ENCODE data around the gene CLK1.

Gene CLK1

DNA sequence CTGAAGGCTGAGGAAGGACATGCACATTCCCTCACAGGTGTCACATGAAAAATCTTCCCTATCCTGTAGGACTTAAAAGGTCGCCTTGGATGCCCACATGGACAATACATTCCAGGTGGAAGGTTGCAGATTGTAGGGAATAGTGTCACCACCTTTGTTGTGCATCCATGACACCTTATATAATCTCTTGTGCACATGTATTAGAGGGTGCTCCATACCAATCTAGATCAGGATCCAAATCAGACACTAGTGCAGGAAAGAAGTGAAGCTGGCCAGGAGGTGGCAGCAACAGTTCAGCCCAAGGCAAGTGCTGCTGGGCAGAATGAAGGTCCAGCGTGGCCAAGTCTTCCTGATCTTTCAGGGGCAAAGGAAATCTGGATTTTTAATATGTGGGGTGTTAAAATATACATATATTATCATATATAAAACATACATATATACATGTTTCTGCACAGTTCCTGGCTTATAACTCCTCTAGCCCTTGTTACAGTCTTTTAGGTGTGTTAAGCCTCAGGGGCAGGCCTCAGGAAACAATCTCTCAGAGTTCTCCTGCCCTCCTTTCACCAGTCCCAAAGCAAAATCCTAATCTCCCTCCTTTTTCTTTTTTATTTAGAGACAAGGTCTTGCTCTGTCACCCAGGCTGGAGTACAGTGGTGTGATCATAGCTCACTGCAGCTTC is 41.3 kb upstream of the CLK1 start:
- Histone ChIP-seq H3K9me3 (ENCODE audit: insufficient read depth, low read length) (no peaks in the 10 kb centered on the region), H3K79me2 (ENCODE audit: insufficient read depth, low read length) (no peaks in the 10 kb centered on the region), H3K4me2 (ENCODE audit: low read depth, low read length, poor library complexity, severe bottlenecking) (no peak overlapping the region), H2AFZ (ENCODE audit: low read depth, low read length, severe bottlenecking) (no peak overlapping the region), H3K27ac (ENCODE audit: low read depth, low read length) (no peak overlapping the region), H3K9me2 (replicated peaks; ENCODE audit: insufficient read depth, low read length) (no peaks in the 10 kb centered on the region), H3K36me3 (ENCODE audit: low read length) (peaks cover 34% of the 10 kb centered on the region), H3K9ac (ENCODE audit: low read length) (no peak overlapping the region), H4K20me1 (ENCODE audit: low read depth, low read length) (no peaks in the 10 kb centered on the region), H3K27me3 (ENCODE audit: low read length) (no peaks in the 10 kb centered on the region), H3F3A (ENCODE audit: insufficient read depth) (peaks cover 21% of the 10 kb centered on the region), H3K4me3 (ENCODE audit: insufficient read depth, low read length, poor library complexity, severe bottlenecking) (no peak overlapping the region)
- TF ChIP-seq, protein P1, sequence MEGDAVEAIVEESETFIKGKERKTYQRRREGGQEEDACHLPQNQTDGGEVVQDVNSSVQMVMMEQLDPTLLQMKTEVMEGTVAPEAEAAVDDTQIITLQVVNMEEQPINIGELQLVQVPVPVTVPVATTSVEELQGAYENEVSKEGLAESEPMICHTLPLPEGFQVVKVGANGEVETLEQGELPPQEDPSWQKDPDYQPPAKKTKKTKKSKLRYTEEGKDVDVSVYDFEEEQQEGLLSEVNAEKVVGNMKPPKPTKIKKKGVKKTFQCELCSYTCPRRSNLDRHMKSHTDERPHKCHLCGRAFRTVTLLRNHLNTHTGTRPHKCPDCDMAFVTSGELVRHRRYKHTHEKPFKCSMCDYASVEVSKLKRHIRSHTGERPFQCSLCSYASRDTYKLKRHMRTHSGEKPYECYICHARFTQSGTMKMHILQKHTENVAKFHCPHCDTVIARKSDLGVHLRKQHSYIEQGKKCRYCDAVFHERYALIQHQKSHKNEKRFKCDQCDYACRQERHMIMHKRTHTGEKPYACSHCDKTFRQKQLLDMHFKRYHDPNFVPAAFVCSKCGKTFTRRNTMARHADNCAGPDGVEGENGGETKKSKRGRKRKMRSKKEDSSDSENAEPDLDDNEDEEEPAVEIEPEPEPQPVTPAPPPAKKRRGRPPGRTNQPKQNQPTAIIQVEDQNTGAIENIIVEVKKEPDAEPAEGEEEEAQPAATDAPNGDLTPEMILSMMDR (IDR thresholded peaks at IDR 0.05; ENCODE audit: insufficient read depth, low read length, poor library complexity, severe bottlenecking): peak; percentile 71
- TF ChIP-seq EZH2phosphoT487 (conservative IDR thresholded peaks at IDR 0.05; ENCODE audit: low read length): no peak

DNA sequence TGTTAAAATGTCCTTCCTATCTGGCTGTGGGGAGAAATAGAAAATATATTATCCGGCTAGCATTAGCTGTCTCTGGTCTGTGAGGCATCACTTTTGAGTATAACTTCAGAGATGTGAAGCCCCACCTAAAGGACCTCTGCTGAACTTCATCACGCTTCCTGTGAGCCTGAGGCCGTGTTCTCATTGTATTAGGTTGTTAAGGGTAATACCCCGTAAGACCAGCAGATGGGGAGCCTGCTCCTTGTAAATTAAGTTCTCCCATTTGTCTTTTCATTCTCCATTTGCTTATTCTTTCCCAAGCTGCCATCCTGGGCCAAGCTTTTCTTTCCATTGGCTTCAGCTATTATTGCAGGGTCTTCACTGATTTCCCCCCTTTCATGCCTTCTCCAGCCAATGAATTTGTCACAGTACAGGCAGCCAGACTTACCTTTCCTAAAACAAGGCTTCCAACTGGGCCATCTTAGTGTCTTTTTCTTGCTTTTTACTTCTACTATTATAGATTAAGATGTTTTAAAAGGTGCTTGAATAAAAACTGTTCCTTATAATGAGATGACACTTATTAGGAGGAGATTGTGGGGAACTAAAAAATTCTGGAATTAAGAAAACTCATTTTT is 37.1 kb upstream of the CLK1 start:
- Histone ChIP-seq H2AFZ (ENCODE audit: low read depth, low read length, severe bottlenecking) (no peak overlapping the region), H4K20me1 (ENCODE audit: low read depth, low read length) (no peaks in the 10 kb centered on the region), H3F3A (ENCODE audit: insufficient read depth) (peaks cover 15% of the 10 kb centered on the region), H3K27ac (ENCODE audit: low read depth, low read length) (no peak overlapping the region), H3K27me3 (ENCODE audit: low read length) (no peaks in the 10 kb centered on the region), H3K9me2 (replicated peaks; ENCODE audit: insufficient read depth, low read length) (no peaks in the 10 kb centered on the region), H3K4me3 (ENCODE audit: insufficient read depth, low read length, poor library complexity, severe bottlenecking) (no peak overlapping the region), H3K9me3 (ENCODE audit: insufficient read depth, low read length) (no peaks in the 10 kb centered on the region), H3K36me3 (ENCODE audit: low read length) (peaks cover 30% of the 10 kb centered on the region; the same call in 1 of the 2 replicates), H3K4me2 (ENCODE audit: low read depth, low read length, poor library complexity, severe bottlenecking) (no peak overlapping the region), H3K9ac (ENCODE audit: low read length) (no peak overlapping the region), H3K79me2 (ENCODE audit: insufficient read depth, low read length) (no peaks in the 10 kb centered on the region)
- TF ChIP-seq EZH2phosphoT487 (conservative IDR thresholded peaks at IDR 0.05; ENCODE audit: low read length): no peak
- TF ChIP-seq, protein P1 (IDR thresholded peaks at IDR 0.05; ENCODE audit: insufficient read depth, low read length, poor library complexity, severe bottlenecking): peak; percentile 74

DNA sequence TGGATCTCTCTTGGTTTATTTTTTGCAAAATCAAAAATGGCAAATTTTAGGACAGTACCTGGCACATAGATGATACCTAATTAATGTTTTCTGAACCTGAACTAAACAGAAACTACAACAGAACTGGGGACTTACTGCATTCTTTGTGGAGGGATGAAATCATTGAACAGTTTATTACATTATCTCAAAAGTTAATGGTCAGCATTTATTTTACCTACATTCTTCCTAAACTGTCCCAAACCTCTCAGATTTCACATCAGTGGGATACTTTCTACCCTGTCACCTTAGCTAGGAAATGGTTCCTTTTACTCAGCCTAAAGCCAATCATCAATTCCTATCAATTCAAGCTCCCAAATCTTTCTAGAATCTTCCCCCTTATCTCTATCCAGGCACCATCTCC is 35.0 kb upstream of the CLK1 start:
- TF ChIP-seq, protein P1 (IDR thresholded peaks at IDR 0.05; ENCODE audit: insufficient read depth, low read length, poor library complexity, severe bottlenecking): no peak
- TF ChIP-seq EZH2phosphoT487 (conservative IDR thresholded peaks at IDR 0.05; ENCODE audit: low read length): no peak
- no peak overlapping the region for H3K9ac ChIP-seq (ENCODE audit: low read length)
- no peaks in the 10 kb centered on the region for H3K27me3 ChIP-seq (ENCODE audit: low read length)
- no peak overlapping the region for H2AFZ ChIP-seq (ENCODE audit: low read depth, low read length, severe bottlenecking)
- H3F3A ChIP-seq (ENCODE audit: insufficient read depth): peaks cover 12% of the 10 kb centered on the region
- no peak overlapping the region for H3K4me2 ChIP-seq (ENCODE audit: low read depth, low read length, poor library complexity, severe bottlenecking)
- H3K36me3 ChIP-seq (ENCODE audit: low read length): peaks cover 29% of the 10 kb centered on the region; the same call in 1 of the 2 replicates
- H3K27ac ChIP-seq (ENCODE audit: low read depth, low read length): no peak overlapping the region
- no peaks in the 10 kb centered on the region for H4K20me1 ChIP-seq (ENCODE audit: low read depth, low read length)
- H3K9me2 ChIP-seq (replicated peaks; ENCODE audit: insufficient read depth, low read length): no peaks in the 10 kb centered on the region
- H3K79me2 ChIP-seq (ENCODE audit: insufficient read depth, low read length): no peaks in the 10 kb centered on the region
- H3K4me3 ChIP-seq (ENCODE audit: insufficient read depth, low read length, poor library complexity, severe bottlenecking): no peak overlapping the region
- H3K9me3 ChIP-seq (ENCODE audit: insufficient read depth, low read length): no peaks in the 10 kb centered on the region
